BJ (cell line): Measurements from ENCODE around the gene SP3. TPM values are rescaled to one million over a fixed set of nuclear protein-coding genes. Genes with fewer than 3 reads are reported as not detected.

ENCODE experiments used
- CTCF ChIA-PET: fragments of 350-600 bp; formaldehyde crosslinking; extraction: SDS; loops from one replicate; lab custom pipeline; 2021; ENCODE audit warnings: antibody characterized with exemption, inconsistent platforms; lab: Yijun Ruan, JAX
- POLR2A ChIA-PET: fragments of 300-600 bp; sonication (Branson Sonifier 250); formaldehyde crosslinking; extraction: SDS; loops from one replicate; lab custom pipeline; 2021; ENCODE audit warnings: antibody characterized with exemption; lab: Charles Lee
- DNase-seq: peaks from one replicate; pipeline ENCODE4 v3.0.0-alpha.2; 2011; ENCODE audit warnings: low read depth
- H3K27me3 ChIP-seq: 2 replicates; pipeline ENCODE4 v1.6.0; 2011; ENCODE audit warnings: low read length; ENCODE audit not compliant: control insufficient read depth, insufficient read depth
- H3K36me3 ChIP-seq: 2 replicates; pipeline ENCODE4 v1.5.1; 2011; ENCODE audit warnings: low read length; ENCODE audit not compliant: control insufficient read depth, insufficient read depth
- H3K4me3 ChIP-seq: 2 replicates; pipeline ENCODE4 v1.5.1; 2011; ENCODE audit warnings: low read depth, mild to moderate bottlenecking, control low read depth, low read length
- polyA plus RNA-seq: library from polyadenylated mRNA; depleted of rRNA; stranded (reverse); fragments of >200 nt; gene quantifications from 2 replicates; pipeline ENCODE4 v1.2.3, GENCODE V29; 2011
- TF ChIP-seq, protein P1 (sequence below): IDR thresholded peaks from 2 replicates; pipeline ENCODE4 v1.5.1; 2011; ENCODE audit warnings: low read depth, mild to moderate bottlenecking, control low read depth, inconsistent platforms, low read length, moderate library complexity; ENCODE audit not compliant: insufficient read depth

The SP3 gene
- polyA plus RNA-seq, 1 experiment, result 33.2 TPM

DNA sequence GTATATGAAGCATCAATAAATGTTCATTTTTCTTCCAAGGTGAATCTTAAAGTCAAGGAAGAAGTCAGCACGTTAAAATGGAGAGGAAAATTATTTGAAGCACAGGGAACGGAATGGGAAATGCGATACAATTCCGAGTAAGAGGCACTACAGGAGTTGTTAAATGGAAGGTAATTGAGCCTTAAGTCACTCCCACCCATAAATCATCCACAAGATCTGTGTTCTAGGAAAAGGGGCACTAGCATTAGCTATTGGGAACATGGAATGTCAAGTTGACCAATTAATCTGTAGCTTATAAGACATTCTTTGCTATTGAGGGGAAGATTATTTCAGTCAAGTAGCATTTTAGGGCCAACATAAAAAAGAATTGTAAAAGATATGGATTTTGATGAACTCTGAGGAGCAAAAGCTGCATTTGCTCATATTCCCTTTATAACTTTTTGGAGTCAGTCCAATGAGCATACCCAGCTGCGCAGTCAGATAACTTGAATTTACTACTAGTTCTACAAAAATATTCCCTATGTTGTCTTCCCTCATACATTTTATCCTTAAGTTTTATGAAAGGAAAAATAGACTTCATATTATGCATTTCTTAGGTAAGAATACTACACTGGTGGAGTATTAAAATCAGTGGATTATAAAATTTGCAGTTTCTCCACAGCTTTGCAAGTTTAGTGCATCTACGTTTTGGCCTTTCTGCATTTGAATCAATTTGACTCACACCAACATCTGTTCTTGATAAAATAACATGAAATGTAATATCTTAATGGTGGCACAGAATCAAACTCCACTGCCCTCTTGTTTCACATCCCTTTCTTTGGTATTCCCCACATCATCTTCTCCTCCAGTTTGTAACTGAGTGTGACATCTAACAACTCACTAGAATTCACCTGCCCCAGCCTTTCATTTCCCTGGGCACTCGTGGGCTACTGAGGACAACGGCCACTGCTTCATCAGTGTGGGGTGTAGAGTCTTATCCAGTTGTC is 95.6 kb downstream of the SP3 start:
- Histone ChIP-seq H3K36me3 (no peaks in the 10 kb centered on the region), H3K4me3 (no peak overlapping the region), H3K27me3 (peaks cover 9% of the 10 kb centered on the region)
- ChIA-PET POLR2A (no interaction called here), CTCF (interaction anchor here (0.8 to 1.4 kb wide), 2 partner anchors 14 to 467 kb away, joined by 3 to 5 read pairs; no protein-coding TSS in a partner anchor)
- no peak for DNase-seq
- TF ChIP-seq, protein P1, sequence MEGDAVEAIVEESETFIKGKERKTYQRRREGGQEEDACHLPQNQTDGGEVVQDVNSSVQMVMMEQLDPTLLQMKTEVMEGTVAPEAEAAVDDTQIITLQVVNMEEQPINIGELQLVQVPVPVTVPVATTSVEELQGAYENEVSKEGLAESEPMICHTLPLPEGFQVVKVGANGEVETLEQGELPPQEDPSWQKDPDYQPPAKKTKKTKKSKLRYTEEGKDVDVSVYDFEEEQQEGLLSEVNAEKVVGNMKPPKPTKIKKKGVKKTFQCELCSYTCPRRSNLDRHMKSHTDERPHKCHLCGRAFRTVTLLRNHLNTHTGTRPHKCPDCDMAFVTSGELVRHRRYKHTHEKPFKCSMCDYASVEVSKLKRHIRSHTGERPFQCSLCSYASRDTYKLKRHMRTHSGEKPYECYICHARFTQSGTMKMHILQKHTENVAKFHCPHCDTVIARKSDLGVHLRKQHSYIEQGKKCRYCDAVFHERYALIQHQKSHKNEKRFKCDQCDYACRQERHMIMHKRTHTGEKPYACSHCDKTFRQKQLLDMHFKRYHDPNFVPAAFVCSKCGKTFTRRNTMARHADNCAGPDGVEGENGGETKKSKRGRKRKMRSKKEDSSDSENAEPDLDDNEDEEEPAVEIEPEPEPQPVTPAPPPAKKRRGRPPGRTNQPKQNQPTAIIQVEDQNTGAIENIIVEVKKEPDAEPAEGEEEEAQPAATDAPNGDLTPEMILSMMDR, result no peak

DNA sequence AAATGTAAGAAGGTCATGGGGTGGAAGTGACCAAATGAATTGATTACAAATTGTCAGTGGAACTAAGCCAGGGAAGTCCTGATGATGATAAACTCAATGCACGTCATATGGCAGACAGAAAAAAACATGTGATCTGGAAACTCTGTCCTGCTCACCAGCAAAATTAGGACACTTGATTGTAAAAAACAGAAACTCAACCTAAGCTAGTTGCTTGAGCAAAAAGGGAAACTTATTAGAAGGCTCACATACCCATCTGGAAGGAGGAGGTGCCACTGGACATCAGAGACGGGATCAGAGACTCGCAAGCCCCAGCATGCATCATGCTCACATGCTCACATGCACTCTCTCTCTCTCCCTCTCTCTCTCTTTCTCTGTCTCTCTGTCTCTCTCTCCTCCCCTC is 96.8 kb downstream of the SP3 start:
- Histone ChIP-seq H3K36me3 (no peaks in the 10 kb centered on the region), H3K27me3 (peaks cover 9% of the 10 kb centered on the region), H3K4me3 (no peak overlapping the region)
- TF ChIP-seq, protein P1, result no peak
- POLR2A ChIA-PET, result no interaction called here
- DNase-seq, result no peak
- CTCF ChIA-PET, result no interaction called here

DNA sequence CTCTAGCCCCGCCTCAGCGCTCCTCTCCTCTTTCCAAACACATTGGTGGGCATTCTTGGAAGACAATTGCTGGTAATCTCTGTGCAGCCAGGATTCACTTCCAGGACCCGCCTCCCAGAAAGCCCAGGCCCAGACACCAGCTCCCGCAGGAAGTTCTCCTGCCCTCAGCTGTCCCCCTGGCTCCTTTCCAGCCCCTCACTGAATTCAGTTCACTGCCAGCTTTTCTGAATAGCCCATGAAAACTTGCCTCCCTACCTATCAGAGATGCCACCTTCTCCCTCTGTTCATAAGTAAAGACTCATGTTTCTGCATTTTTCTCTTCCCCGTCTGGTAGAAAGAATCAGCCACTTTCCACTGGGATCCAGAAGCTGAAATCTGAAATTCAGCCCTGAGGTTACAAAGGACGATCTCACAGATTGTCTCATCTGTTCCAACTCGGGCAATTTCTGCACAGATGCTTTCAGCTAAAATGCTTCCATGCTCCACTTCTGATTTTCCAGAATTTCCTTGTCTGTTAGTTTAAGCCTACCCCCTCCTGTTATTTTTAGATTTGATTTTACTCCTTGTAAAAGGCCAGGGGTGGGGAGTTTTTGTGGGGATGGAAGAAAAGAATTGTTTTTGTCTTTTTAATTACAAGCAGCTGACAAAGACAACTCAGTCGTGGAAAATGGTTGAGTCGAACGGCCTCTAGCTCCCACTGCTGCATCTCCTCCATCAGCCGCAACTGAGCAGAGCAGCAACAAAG is 98.1 kb downstream of the SP3 start:
- H3K27me3 ChIP-seq, result peaks cover 9% of the 10 kb centered on the region
- DNase-seq, result no peak
- no peaks in the 10 kb centered on the region for H3K36me3 ChIP-seq
- TF ChIP-seq, protein P1, result no peak
- ChIA-PET CTCF (interaction anchor here (0.6 kb wide), 1 partner anchor 67 kb away, joined by 3 read pairs; no protein-coding TSS in a partner anchor), POLR2A (no interaction called here)
- no peak overlapping the region for H3K4me3 ChIP-seq

DNA sequence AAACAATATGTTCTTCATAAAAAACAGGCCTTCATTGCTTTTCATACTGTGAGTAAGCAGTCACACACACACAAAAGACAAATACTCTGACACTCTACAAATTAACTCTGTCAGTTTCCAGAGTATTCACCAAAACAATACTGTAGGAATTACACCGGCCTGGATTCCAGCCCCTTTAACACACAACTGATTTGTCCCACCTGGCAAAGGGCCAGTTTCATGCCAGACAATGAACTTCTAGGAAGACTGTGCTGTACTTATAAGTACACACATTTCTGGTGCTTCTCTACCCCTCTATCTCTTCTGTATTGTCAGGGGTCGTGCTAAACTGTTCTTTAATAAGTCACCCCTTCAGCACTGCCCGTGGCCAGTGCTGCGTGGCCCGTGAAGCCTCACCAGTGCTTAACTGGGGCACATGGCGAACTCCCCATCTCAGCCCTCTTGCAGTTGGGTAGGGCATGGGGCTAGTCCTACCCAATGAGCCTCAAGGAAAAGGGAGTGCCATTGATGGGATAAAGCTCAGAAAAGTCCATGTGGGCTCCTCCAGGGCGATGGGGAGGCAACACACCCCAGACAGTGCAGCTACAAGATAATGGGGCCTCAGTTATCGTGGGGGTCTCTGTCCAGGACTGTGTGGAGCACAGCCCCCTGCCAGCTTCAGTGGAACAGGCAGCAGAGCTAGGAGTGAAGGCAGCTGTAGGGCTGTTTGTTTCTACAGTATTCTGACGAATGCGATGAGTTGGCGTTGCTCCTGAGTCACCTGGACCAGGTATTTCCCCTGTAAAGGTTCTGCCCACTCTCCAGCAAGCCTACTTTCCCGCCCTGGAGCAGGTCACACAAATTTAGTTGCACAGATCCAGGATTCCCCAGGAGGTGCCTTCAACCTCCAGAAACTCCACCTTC is 99.0 kb downstream of the SP3 start:
- TF ChIP-seq, protein P1, result no peak
- no peak overlapping the region for H3K4me3 ChIP-seq
- H3K36me3 ChIP-seq, result no peaks in the 10 kb centered on the region
- no peak for DNase-seq
- ChIA-PET POLR2A (no interaction called here), CTCF (no interaction called here)
- peaks cover 9% of the 10 kb centered on the region for H3K27me3 ChIP-seq
